Activated T-helper 2 cell treated with anti-CD3 and anti-CD28 coated beads, Interferon-gamma antibody, Interleukin-2, Interleukin-4, amounts not matched to agents 10 μg/mL and 5 μg/mL and 100 μg/mL, durations not matched to agents 14 hours and 24 hours and 36 hours (primary cell): ENCODE results near the gene SVIL. TPM values are rescaled to one million over a fixed set of nuclear protein-coding genes. Genes with fewer than 3 reads are reported as not detected.
"Not testable (repeated sequence)": the region's sequence is repeated elsewhere in the genome, so short reads cannot be mapped to it uniquely, and the experiment has no call there.

Experiments used
- DNase-seq: peaks from one replicate; pipeline ENCODE4 v3.0.0; 2021; ENCODE audit warnings: low spot score
- H3K27ac Mint-ChIP-seq: one replicate; pipeline ENCODE4 v1.8.0; 2021; ENCODE audit warnings: mixed read lengths
- H3K27me3 Mint-ChIP-seq: one replicate; pipeline ENCODE4 v1.8.0; 2021; ENCODE audit warnings: low read depth, mixed read lengths
- H3K36me3 Mint-ChIP-seq: one replicate; pipeline ENCODE4 v1.8.0; 2021; ENCODE audit warnings: low read depth, mixed read lengths
- H3K4me1 Mint-ChIP-seq: one replicate; pipeline ENCODE4 v1.8.0; 2021; ENCODE audit warnings: low read depth, mixed read lengths
- H3K4me3 Mint-ChIP-seq: one replicate; pipeline ENCODE4 v1.8.0; 2021; ENCODE audit warnings: low read depth, mild to moderate bottlenecking, moderate library complexity, mixed read lengths
- H3K9me3 Mint-ChIP-seq: one replicate; pipeline ENCODE4 v1.8.0; 2021; ENCODE audit warnings: mixed read lengths
- intact Hi-C: fragments of 100-400 bp; cut with micrococcal nuclease; formaldehyde crosslinking; loops from one replicate; pipeline ENCODE4 v1.15.1; 2023
- total RNA-seq: library from RNA; stranded (reverse); gene quantifications from 2 replicates; pipeline ENCODE4 v1.2.3, GENCODE V29; 2022

SVIL gene
- total RNA-seq, 1 donor from 2014 or later = 9.8 TPM

DNA sequence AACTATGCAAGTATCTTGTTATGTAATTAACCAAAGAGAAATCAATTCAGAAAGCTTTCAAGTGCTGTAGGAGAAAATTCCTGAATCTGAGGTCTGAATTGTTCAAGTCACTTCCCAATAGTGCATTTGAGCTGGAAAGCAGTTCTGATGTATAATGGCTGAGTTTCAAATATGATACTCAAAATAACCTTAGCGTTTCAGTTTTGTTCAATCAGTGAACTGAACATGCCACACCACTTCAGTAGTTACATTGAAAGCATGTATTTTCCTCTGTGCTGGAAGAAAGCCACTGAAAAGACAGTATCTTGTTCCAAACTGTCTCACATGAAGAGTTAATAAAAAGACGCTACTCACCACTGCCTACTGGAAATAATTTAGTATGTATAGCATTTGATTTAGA is 64.5 kb downstream of the SVIL start:
- H3K4me1 Mint-ChIP-seq, DNase-seq, H3K27ac Mint-ChIP-seq, intact Hi-C loops, H3K27me3 Mint-ChIP-seq, H3K4me3 Mint-ChIP-seq, H3K36me3 Mint-ChIP-seq, H3K9me3 Mint-ChIP-seq: not testable (repeated sequence)

GRCh38 chr10:29569795-29570194 is 65.0 kb downstream of the SVIL start:
- intact Hi-C loops = no loop called here
- no peak for DNase-seq
- Mint-ChIP-seq H3K4me3 (no peak overlapping the region), H3K4me1 (no peaks in the 10 kb centered on the region), H3K27ac (no peak overlapping the region), H3K27me3 (no peaks in the 10 kb centered on the region), H3K9me3 (no peaks in the 10 kb centered on the region), H3K36me3 (no peaks in the 10 kb centered on the region)

GRCh38 chr10:29567003-29567402 is 67.8 kb downstream of the SVIL start:
- H3K4me1 Mint-ChIP-seq = no peaks in the 10 kb centered on the region
- H3K4me3 Mint-ChIP-seq = no peak overlapping the region
- no peaks in the 10 kb centered on the region for H3K36me3 Mint-ChIP-seq
- H3K9me3 Mint-ChIP-seq = no peaks in the 10 kb centered on the region
- intact Hi-C loops = no loop called here
- no peak overlapping the region for H3K27ac Mint-ChIP-seq
- no peaks in the 10 kb centered on the region for H3K27me3 Mint-ChIP-seq
- no peak for DNase-seq

- H3K36me3 Mint-ChIP-seq, H3K4me1 Mint-ChIP-seq, H3K27ac Mint-ChIP-seq, H3K27me3 Mint-ChIP-seq, intact Hi-C loops, DNase-seq, H3K9me3 Mint-ChIP-seq, H3K4me3 Mint-ChIP-seq: not testable (repeated sequence)
Observed at GRCh38 chr10:29566209-29566608, 68.6 kb downstream of the SVIL start.

DNA sequence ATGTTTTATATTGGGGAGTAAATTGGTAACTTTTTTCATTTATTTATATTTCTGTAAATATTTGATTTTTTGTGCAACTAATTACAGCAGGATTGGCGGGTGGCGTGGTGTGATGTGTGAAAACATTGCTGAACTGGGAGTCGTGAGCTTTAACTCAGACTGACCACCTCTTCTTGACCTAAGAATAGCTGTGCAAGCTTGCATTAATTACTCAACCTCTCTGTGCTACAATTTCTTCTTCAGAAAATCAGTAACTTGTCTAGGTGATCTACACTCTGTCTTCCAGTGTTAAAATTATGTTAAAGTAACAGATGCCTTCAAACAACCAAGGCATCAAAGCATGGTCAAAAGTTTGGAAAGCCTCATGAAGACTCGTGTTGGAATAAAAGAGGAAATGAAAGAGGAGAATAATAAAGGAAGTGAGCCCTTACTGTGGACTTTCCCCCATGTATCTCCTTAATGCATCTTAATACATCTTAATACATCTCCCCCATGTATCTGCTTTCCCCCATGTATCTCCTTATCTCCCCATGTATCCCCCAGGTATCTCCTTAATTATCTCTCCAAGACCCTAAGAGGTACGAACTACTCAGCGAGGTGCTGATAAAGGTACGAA is 71.2 kb downstream of the SVIL start:
- no peaks in the 10 kb centered on the region for H3K4me1 Mint-ChIP-seq
- no peaks in the 10 kb centered on the region for H3K9me3 Mint-ChIP-seq
- H3K4me3 Mint-ChIP-seq = no peak overlapping the region
- DNase-seq = no peak
- intact Hi-C loops = no loop called here
- no peaks in the 10 kb centered on the region for H3K36me3 Mint-ChIP-seq
- H3K27me3 Mint-ChIP-seq = no peaks in the 10 kb centered on the region
- H3K27ac Mint-ChIP-seq = no peak overlapping the region

- H3K4me1 Mint-ChIP-seq, H3K27ac Mint-ChIP-seq, DNase-seq, H3K27me3 Mint-ChIP-seq, H3K4me3 Mint-ChIP-seq, H3K9me3 Mint-ChIP-seq, H3K36me3 Mint-ChIP-seq, intact Hi-C loops: not testable (repeated sequence)
Observed at GRCh38 chr10:29563006-29563405, 71.8 kb downstream of the SVIL start.

GRCh38 chr10:29559996-29560395 is 74.8 kb downstream of the SVIL start:
- no peak for DNase-seq
- Mint-ChIP-seq H3K4me1 (peaks cover 8% of the 10 kb centered on the region), H3K4me3 (no peak overlapping the region), H3K36me3 (peaks cover under 1% of the 10 kb centered on the region), H3K27me3 (no peaks in the 10 kb centered on the region), H3K27ac (no peak overlapping the region), H3K9me3 (no peaks in the 10 kb centered on the region)
- intact Hi-C loops = no loop called here

DNA sequence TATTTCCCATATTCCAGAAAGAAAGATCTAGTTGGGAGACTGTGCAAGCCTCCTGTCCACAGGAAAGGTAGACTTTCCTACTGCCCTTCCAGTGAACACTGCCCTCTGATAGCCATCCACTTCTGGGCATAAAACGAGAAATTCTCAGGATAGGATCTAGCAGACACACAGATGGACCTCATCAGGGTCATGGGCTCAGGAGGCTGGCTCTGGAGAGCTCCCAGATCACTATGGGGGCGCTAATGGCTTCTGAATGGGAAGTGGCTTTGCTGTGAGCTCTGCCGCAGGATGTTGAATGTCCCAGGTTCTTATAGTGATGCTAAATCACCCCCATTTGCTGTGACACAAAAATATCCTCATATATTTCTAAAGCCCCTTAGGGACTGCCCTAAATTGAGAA is 77.1 kb downstream of the SVIL start:
- H3K4me1 Mint-ChIP-seq = peaks cover 15% of the 10 kb centered on the region
- H3K4me3 Mint-ChIP-seq = no peak overlapping the region
- intact Hi-C loops = no loop called here
- no peak overlapping the region for H3K27ac Mint-ChIP-seq
- no peaks in the 10 kb centered on the region for H3K27me3 Mint-ChIP-seq
- no peak for DNase-seq
- H3K36me3 Mint-ChIP-seq = peaks cover 5% of the 10 kb centered on the region
- no peaks in the 10 kb centered on the region for H3K9me3 Mint-ChIP-seq

GRCh38 chr10:29555746-29556481 is 78.9 kb downstream of the SVIL start:
- no peaks in the 10 kb centered on the region for H3K9me3 Mint-ChIP-seq
- peak overlapping the region; percentile 33 for H3K27ac Mint-ChIP-seq
- no peak for DNase-seq
- no peaks in the 10 kb centered on the region for H3K27me3 Mint-ChIP-seq
- H3K4me1 Mint-ChIP-seq = peaks cover 15% of the 10 kb centered on the region
- H3K4me3 Mint-ChIP-seq = no peak overlapping the region
- intact Hi-C loops = no loop called here
- peaks cover 10% of the 10 kb centered on the region for H3K36me3 Mint-ChIP-seq

GRCh38 chr10:29555091-29555745 is 79.6 kb downstream of the SVIL start:
- H3K27me3 Mint-ChIP-seq = no peaks in the 10 kb centered on the region
- H3K27ac Mint-ChIP-seq = peak overlapping the region; percentile 88
- peaks cover 15% of the 10 kb centered on the region for H3K36me3 Mint-ChIP-seq
- peaks cover 15% of the 10 kb centered on the region for H3K4me1 Mint-ChIP-seq
- intact Hi-C loops = no loop called here
- no peak for DNase-seq
- H3K9me3 Mint-ChIP-seq = no peaks in the 10 kb centered on the region
- no peak overlapping the region for H3K4me3 Mint-ChIP-seq

GRCh38 chr10:29554660-29555059 is 80.1 kb downstream of the SVIL start:
- peaks cover 15% of the 10 kb centered on the region for H3K4me1 Mint-ChIP-seq
- H3K27me3 Mint-ChIP-seq = no peaks in the 10 kb centered on the region
- no peak for DNase-seq
- H3K9me3 Mint-ChIP-seq = no peaks in the 10 kb centered on the region
- no peak overlapping the region for H3K4me3 Mint-ChIP-seq
- H3K36me3 Mint-ChIP-seq = peaks cover 15% of the 10 kb centered on the region
- peak overlapping the region; percentile 88 for H3K27ac Mint-ChIP-seq
- intact Hi-C loops = loop anchor here (5.0 kb wide), 1 partner anchor 38 kb away; no protein-coding TSS in a partner anchor

GRCh38 chr10:29553544-29554250 is 81.1 kb downstream of the SVIL start:
- H3K9me3 Mint-ChIP-seq = no peaks in the 10 kb centered on the region
- peak overlapping the region; percentile 73 for H3K27ac Mint-ChIP-seq
- H3K4me1 Mint-ChIP-seq = peaks cover 16% of the 10 kb centered on the region
- no peak overlapping the region for H3K4me3 Mint-ChIP-seq
- H3K36me3 Mint-ChIP-seq = peaks cover 18% of the 10 kb centered on the region
- intact Hi-C loops = loop anchor here (5.0 kb wide), 1 partner anchor 39 kb away; no protein-coding TSS in a partner anchor
- no peak for DNase-seq
- no peaks in the 10 kb centered on the region for H3K27me3 Mint-ChIP-seq
